WTC11 (cell line): ENCODE results near the gene ZNF91. TPM values are rescaled to one million over a fixed set of nuclear protein-coding genes. Genes with fewer than 3 reads are reported as not detected.
"Not testable (repeated sequence)": the region's sequence is repeated elsewhere in the genome, so short reads cannot be mapped to it uniquely, and the experiment has no call there.

Experiments
- ATAC-seq: fragments of 200-7000 bp; cut with Tn5 transposase; 2 replicates; pipeline ENCODE4 v1.10.0; 2021; ENCODE audit warnings: mild to moderate bottlenecking, moderate library complexity
- CTCF ChIA-PET: fragments of 300-600 bp; sonication (Branson Sonifier 250); formaldehyde crosslinking; loops from one replicate; lab custom pipeline; 2021; ENCODE audit warnings: antibody characterized with exemption; lab: Charles Lee
- POLR2A ChIA-PET: fragments of 350-600 bp; sonication (Branson Sonifier 250); formaldehyde crosslinking; loops from one replicate; lab custom pipeline; 2021; ENCODE audit warnings: antibody characterized with exemption; lab: Charles Lee
- DNase-seq: peaks from one replicate; pipeline ENCODE4 v3.0.0; 2021; ENCODE audit warnings: low spot score
- H3K27ac Mint-ChIP-seq: 2 replicates; pipeline ENCODE4 v1.8.0; 2021; ENCODE audit warnings: mixed read lengths
- H3K27me3 Mint-ChIP-seq: 2 replicates; pipeline ENCODE4 v1.8.0; 2021; ENCODE audit warnings: low read depth, mild to moderate bottlenecking, moderate library complexity, mixed read lengths
- H3K36me3 Mint-ChIP-seq: 2 replicates; pipeline ENCODE4 v1.8.0; 2021; ENCODE audit warnings: mixed read lengths
- H3K4me1 Mint-ChIP-seq: 2 replicates; pipeline ENCODE4 v1.8.0; 2022; ENCODE audit warnings: mixed read lengths
- H3K4me3 Mint-ChIP-seq: 2 replicates; pipeline ENCODE4 v1.8.0; 2021; ENCODE audit warnings: mild to moderate bottlenecking, moderate library complexity, mixed read lengths
- H3K9me3 Mint-ChIP-seq: 2 replicates; pipeline ENCODE4 v1.8.0; 2021; ENCODE audit warnings: mixed read lengths
- CREM ChIP-seq: sonication (generic); formaldehyde crosslinking; IDR thresholded peaks from 2 replicates; pipeline ENCODE4 v1.8.1; 2022; ENCODE audit warnings: mild to moderate bottlenecking, missing genetic modification reagents, moderate library complexity
- ESRRA ChIP-seq: sonication (generic); formaldehyde crosslinking; IDR thresholded peaks from 2 replicates; pipeline ENCODE4 v1.8.1; 2022; ENCODE audit warnings: mild to moderate bottlenecking, missing genetic modification reagents, borderline replicate concordance
- GTF2I ChIP-seq: fragments of 250-450 bp; sonication (Bioruptor Pico); conservative IDR thresholded peaks from 2 replicates; pipeline ENCODE4 v1.4.0; 2021; ENCODE audit warnings: mild to moderate bottlenecking
- NFYB ChIP-seq: sonication (generic); formaldehyde crosslinking; conservative IDR thresholded peaks from 2 replicates; pipeline ENCODE4 v1.8.0; 2022; ENCODE audit warnings: low read depth, missing genetic modification reagents
- NR2C2 ChIP-seq: sonication (generic); formaldehyde crosslinking; IDR thresholded peaks from 2 replicates; pipeline ENCODE4 v1.8.0; 2022; ENCODE audit warnings: mild to moderate bottlenecking, missing genetic modification reagents
- SOX15 ChIP-seq: fragments of 250-450 bp; sonication (Bioruptor Pico); IDR thresholded peaks from 2 replicates; pipeline ENCODE4 v1.9.0; 2021; ENCODE audit warnings: mild to moderate bottlenecking
- total RNA-seq: library from RNA; stranded (reverse); gene quantifications from 3 replicates; pipeline ENCODE4 v1.2.3, GENCODE V29; 2021
- TF ChIP-seq, protein P1 (sequence below): sonication (generic); formaldehyde crosslinking; IDR thresholded peaks from 2 replicates; pipeline ENCODE4 v1.8.1; 2022; ENCODE audit warnings: mild to moderate bottlenecking, missing genetic modification reagents, moderate library complexity, borderline replicate concordance
- TF ChIP-seq, protein P2 (sequence below): fragments of 250-450 bp; sonication (Bioruptor Pico); IDR thresholded peaks from 2 replicates; pipeline ENCODE4 v1.9.0; 2021; ENCODE audit warnings: mild to moderate bottlenecking, borderline replicate concordance
- TF ChIP-seq, protein P3 (sequence below): fragments of 250-450 bp; sonication (Bioruptor Pico); IDR thresholded peaks from 2 replicates; pipeline ENCODE4 v1.9.0; 2021; ENCODE audit warnings: moderate library complexity, mild to moderate bottlenecking, inconsistent platforms, borderline replicate concordance
- TF ChIP-seq, protein P4 (sequence below): sonication (generic); formaldehyde crosslinking; IDR thresholded peaks from 2 replicates; pipeline ENCODE4 v1.8.1; 2023; ENCODE audit warnings: mild to moderate bottlenecking, missing genetic modification reagents, borderline replicate concordance
- TF ChIP-seq, protein P5 (sequence below): sonication (generic); formaldehyde crosslinking; IDR thresholded peaks from 2 replicates; pipeline ENCODE4 v1.8.0; 2022; ENCODE audit warnings: mild to moderate bottlenecking, missing genetic modification reagents
- TF ChIP-seq, protein P6 (sequence below): sonication (generic); formaldehyde crosslinking; IDR thresholded peaks from 2 replicates; pipeline ENCODE4 v1.8.1; 2022; ENCODE audit warnings: low read depth, missing genetic modification reagents, borderline replicate concordance
- TF ChIP-seq, protein P7 (sequence below): sonication (generic); formaldehyde crosslinking; IDR thresholded peaks from 2 replicates; pipeline ENCODE4 v1.8.1; 2022; ENCODE audit warnings: mild to moderate bottlenecking, moderate library complexity, missing genetic modification reagents

Gene ZNF91
- total RNA-seq, 1 experiment from 2014 or later, result 40.3 TPM

DNA sequence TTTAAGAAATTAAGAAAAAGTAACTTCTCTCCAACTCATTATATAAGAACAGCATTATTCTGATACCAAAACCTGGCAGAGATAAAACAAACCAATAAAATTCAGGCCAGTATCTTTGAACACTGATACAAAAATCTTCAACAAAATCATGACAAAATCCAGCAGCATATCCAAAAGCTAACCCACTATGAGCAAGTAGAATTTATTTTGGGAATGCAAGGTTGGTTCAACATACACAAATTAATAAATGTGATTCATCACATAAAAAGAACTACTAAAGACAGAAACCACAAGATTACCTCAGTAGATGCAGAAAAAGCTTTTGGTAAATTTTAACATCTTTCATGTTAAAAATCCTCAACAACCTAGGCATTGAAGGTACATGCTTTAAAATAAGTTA lies 12.3 kb downstream of the ZNF91 start:
- ChIA-PET CTCF (no interaction called here), POLR2A (no interaction called here)
- no peak overlapping the region for H3K27ac Mint-ChIP-seq
- H3K4me1 Mint-ChIP-seq, result peaks cover 20% of the 10 kb centered on the region
- TF ChIP-seq SOX15 (CRISPR knock-in tag), result no peak
- TF ChIP-seq, protein P1, sequence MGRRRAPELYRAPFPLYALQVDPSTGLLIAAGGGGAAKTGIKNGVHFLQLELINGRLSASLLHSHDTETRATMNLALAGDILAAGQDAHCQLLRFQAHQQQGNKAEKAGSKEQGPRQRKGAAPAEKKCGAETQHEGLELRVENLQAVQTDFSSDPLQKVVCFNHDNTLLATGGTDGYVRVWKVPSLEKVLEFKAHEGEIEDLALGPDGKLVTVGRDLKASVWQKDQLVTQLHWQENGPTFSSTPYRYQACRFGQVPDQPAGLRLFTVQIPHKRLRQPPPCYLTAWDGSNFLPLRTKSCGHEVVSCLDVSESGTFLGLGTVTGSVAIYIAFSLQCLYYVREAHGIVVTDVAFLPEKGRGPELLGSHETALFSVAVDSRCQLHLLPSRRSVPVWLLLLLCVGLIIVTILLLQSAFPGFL (CRISPR knock-in tag), result no peak
- TF ChIP-seq ESRRA (CRISPR knock-in tag), result no peak
- H3K4me3 Mint-ChIP-seq, result no peak overlapping the region
- H3K36me3 Mint-ChIP-seq, result peaks cover 43% of the 10 kb centered on the region
- ATAC-seq (no peak), DNase-seq (no peak)
- H3K9me3 Mint-ChIP-seq, result peaks cover 11% of the 10 kb centered on the region; the same call in 1 of the 2 replicates
- H3K27me3 Mint-ChIP-seq, result no peaks in the 10 kb centered on the region

DNA sequence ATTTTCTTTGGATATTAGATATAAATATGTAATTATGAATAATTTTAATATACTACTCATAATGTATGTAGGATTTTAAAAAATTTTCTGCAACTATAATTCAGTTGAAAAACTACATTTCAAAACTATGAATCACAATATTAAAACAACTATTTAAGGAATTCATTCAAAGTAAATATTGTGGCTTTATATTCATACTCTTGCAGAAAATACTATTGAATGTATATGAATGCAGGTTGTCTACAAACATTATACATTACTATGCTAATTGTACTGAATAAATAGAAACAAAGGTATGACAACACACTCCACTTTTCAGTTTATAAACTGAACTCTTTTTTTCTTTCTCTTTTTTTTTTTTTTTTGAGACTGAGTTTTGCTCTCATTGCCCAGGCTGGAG lies 14.2 kb downstream of the ZNF91 start:
- ATAC-seq (no peak), DNase-seq (no peak)
- CTCF ChIA-PET, result no interaction called here
- peaks cover 19% of the 10 kb centered on the region for H3K4me1 Mint-ChIP-seq
- TF ChIP-seq NR2C2 (CRISPR knock-in tag), result no peak
- TF ChIP-seq, protein P2, sequence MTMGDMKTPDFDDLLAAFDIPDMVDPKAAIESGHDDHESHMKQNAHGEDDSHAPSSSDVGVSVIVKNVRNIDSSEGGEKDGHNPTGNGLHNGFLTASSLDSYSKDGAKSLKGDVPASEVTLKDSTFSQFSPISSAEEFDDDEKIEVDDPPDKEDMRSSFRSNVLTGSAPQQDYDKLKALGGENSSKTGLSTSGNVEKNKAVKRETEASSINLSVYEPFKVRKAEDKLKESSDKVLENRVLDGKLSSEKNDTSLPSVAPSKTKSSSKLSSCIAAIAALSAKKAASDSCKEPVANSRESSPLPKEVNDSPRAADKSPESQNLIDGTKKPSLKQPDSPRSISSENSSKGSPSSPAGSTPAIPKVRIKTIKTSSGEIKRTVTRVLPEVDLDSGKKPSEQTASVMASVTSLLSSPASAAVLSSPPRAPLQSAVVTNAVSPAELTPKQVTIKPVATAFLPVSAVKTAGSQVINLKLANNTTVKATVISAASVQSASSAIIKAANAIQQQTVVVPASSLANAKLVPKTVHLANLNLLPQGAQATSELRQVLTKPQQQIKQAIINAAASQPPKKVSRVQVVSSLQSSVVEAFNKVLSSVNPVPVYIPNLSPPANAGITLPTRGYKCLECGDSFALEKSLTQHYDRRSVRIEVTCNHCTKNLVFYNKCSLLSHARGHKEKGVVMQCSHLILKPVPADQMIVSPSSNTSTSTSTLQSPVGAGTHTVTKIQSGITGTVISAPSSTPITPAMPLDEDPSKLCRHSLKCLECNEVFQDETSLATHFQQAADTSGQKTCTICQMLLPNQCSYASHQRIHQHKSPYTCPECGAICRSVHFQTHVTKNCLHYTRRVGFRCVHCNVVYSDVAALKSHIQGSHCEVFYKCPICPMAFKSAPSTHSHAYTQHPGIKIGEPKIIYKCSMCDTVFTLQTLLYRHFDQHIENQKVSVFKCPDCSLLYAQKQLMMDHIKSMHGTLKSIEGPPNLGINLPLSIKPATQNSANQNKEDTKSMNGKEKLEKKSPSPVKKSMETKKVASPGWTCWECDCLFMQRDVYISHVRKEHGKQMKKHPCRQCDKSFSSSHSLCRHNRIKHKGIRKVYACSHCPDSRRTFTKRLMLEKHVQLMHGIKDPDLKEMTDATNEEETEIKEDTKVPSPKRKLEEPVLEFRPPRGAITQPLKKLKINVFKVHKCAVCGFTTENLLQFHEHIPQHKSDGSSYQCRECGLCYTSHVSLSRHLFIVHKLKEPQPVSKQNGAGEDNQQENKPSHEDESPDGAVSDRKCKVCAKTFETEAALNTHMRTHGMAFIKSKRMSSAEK (CRISPR knock-in tag), result no peak
- TF ChIP-seq CREM (CRISPR knock-in tag), result no peak
- TF ChIP-seq, protein P3, sequence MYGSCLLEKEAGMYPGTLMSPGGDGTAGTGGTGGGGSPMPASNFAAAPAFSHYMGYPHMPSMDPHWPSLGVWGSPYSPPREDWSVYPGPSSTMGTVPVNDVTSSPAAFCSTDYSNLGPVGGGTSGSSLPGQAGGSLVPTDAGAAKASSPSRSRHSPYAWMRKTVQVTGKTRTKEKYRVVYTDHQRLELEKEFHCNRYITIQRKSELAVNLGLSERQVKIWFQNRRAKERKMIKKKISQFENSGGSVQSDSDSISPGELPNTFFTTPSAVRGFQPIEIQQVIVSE, result no peak
- TF ChIP-seq, protein P4, sequence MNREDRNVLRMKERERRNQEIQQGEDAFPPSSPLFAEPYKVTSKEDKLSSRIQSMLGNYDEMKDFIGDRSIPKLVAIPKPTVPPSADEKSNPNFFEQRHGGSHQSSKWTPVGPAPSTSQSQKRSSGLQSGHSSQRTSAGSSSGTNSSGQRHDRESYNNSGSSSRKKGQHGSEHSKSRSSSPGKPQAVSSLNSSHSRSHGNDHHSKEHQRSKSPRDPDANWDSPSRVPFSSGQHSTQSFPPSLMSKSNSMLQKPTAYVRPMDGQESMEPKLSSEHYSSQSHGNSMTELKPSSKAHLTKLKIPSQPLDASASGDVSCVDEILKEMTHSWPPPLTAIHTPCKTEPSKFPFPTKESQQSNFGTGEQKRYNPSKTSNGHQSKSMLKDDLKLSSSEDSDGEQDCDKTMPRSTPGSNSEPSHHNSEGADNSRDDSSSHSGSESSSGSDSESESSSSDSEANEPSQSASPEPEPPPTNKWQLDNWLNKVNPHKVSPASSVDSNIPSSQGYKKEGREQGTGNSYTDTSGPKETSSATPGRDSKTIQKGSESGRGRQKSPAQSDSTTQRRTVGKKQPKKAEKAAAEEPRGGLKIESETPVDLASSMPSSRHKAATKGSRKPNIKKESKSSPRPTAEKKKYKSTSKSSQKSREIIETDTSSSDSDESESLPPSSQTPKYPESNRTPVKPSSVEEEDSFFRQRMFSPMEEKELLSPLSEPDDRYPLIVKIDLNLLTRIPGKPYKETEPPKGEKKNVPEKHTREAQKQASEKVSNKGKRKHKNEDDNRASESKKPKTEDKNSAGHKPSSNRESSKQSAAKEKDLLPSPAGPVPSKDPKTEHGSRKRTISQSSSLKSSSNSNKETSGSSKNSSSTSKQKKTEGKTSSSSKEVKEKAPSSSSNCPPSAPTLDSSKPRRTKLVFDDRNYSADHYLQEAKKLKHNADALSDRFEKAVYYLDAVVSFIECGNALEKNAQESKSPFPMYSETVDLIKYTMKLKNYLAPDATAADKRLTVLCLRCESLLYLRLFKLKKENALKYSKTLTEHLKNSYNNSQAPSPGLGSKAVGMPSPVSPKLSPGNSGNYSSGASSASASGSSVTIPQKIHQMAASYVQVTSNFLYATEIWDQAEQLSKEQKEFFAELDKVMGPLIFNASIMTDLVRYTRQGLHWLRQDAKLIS, result no peak
- TF ChIP-seq, protein P5, sequence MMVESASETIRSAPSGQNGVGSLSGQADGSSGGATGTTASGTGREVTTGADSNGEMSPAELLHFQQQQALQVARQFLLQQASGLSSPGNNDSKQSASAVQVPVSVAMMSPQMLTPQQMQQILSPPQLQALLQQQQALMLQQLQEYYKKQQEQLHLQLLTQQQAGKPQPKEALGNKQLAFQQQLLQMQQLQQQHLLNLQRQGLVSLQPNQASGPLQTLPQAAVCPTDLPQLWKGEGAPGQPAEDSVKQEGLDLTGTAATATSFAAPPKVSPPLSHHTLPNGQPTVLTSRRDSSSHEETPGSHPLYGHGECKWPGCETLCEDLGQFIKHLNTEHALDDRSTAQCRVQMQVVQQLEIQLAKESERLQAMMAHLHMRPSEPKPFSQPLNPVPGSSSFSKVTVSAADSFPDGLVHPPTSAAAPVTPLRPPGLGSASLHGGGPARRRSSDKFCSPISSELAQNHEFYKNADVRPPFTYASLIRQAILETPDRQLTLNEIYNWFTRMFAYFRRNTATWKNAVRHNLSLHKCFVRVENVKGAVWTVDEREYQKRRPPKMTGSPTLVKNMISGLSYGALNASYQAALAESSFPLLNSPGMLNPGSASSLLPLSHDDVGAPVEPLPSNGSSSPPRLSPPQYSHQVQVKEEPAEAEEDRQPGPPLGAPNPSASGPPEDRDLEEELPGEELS (CRISPR knock-in tag), result no peak
- TF ChIP-seq GTF2I (CRISPR knock-in tag), result no peak
- TF ChIP-seq NFYB (CRISPR knock-in tag), result no peak
- TF ChIP-seq, protein P6, sequence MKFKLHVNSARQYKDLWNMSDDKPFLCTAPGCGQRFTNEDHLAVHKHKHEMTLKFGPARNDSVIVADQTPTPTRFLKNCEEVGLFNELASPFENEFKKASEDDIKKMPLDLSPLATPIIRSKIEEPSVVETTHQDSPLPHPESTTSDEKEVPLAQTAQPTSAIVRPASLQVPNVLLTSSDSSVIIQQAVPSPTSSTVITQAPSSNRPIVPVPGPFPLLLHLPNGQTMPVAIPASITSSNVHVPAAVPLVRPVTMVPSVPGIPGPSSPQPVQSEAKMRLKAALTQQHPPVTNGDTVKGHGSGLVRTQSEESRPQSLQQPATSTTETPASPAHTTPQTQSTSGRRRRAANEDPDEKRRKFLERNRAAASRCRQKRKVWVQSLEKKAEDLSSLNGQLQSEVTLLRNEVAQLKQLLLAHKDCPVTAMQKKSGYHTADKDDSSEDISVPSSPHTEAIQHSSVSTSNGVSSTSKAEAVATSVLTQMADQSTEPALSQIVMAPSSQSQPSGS (CRISPR knock-in tag), result no peak
- TF ChIP-seq, protein P7, sequence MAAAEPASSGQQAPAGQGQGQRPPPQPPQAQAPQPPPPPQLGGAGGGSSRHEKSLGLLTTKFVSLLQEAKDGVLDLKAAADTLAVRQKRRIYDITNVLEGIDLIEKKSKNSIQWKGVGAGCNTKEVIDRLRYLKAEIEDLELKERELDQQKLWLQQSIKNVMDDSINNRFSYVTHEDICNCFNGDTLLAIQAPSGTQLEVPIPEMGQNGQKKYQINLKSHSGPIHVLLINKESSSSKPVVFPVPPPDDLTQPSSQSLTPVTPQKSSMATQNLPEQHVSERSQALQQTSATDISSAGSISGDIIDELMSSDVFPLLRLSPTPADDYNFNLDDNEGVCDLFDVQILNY, result no peak
- H3K27me3 Mint-ChIP-seq, result no peaks in the 10 kb centered on the region
- POLR2A ChIA-PET, result interaction anchor here (0.7 kb wide), 2 partner anchors 18 to 760 kb away, joined by 4 to 8 read pairs; no protein-coding TSS in a partner anchor
- H3K27ac Mint-ChIP-seq, result no peak overlapping the region
- H3K9me3 Mint-ChIP-seq, result peaks cover 15% of the 10 kb centered on the region
- H3K36me3 Mint-ChIP-seq, result peaks cover 34% of the 10 kb centered on the region
- H3K4me3 Mint-ChIP-seq, result no peak overlapping the region

DNA sequence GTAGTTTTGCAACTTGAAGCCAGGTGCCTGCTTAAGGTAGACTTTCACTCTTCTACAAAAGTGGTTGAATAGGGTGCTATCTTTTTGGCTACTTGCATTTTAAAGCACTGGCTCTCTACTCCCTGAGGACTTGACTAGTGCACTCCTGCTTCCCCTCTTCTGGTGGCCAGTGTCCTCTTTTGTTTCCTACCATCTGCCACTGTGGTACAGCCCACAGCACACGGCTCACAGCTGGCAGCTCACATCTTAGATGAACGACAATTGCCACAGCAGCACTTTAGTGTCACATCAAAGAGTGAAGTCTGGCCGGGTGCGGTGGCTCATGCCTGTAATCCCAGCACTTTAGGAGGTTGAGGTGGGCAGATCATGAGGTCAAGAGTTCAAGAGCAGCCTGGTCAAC lies 15.6 kb downstream of the ZNF91 start:
- H3K27ac Mint-ChIP-seq, result peak overlapping the region; percentile 66; the same call in 1 of the 2 replicates
- CTCF ChIA-PET, result not testable (repeated sequence)

More for the DNA sequence above, 15.6 kb downstream of the ZNF91 start:
- H3K36me3 Mint-ChIP-seq, result peaks cover 41% of the 10 kb centered on the region
- H3K9me3 Mint-ChIP-seq, result peaks cover 24% of the 10 kb centered on the region
- H3K27me3 Mint-ChIP-seq, POLR2A ChIA-PET, DNase-seq, H3K4me3 Mint-ChIP-seq, ATAC-seq: not testable (repeated sequence)
- H3K4me1 Mint-ChIP-seq, result peaks cover 14% of the 10 kb centered on the region
